ENCODE results near the gene PITPNC1. TPM values are rescaled to one million over a fixed set of nuclear protein-coding genes. Genes with fewer than 3 reads are reported as not detected.

Gene PITPNC1
- total RNA-seq, 2 donors from 2014 or later, result 12.5 to 18.1 TPM

GRCh38 chr17:67737145-67737544, 360.1 kb downstream of the PITPNC1 start:
- peaks cover 69% of the 10 kb centered on the region for H3K36me3 ChIP-seq
- H3K4me1 ChIP-seq, result no peaks in the 10 kb centered on the region
- no peak overlapping the region for H3K27ac ChIP-seq
- H3K9me3 ChIP-seq, result no peaks in the 10 kb centered on the region
- no peak overlapping the region for H3K4me3 ChIP-seq
- H3K27me3 ChIP-seq, result no peaks in the 10 kb centered on the region
- no peak for DNase-seq (ENCODE audit: low spot score)
- no peak for TF ChIP-seq CTCF (IDR thresholded peaks at IDR 0.05)

- H3K27ac ChIP-seq, result no peak overlapping the region
- H3K27me3 ChIP-seq, result no peaks in the 10 kb centered on the region
- no peak overlapping the region for H3K4me3 ChIP-seq
- no peak for TF ChIP-seq CTCF (IDR thresholded peaks at IDR 0.05)
- H3K36me3 ChIP-seq, result peaks cover 85% of the 10 kb centered on the region
- H3K9me3 ChIP-seq, result no peaks in the 10 kb centered on the region
- H3K4me1 ChIP-seq, result no peaks in the 10 kb centered on the region
- DNase-seq (ENCODE audit: low spot score), result no peak
These were observed 364.9 kb downstream of the PITPNC1 start for GRCh38 chr17:67742025-67742424.

MicroRNAs within 50 kb of the gene (microRNA counts, 767-probe panel; counts per million panel counts)
- microRNA hsa-miR-548aa (2,505 to 2,883 counts per million in 2 donors), microRNA hsa-miR-548d-3p (0 to 1,937 counts per million in 2 donors), microRNA hsa-miR-548d-5p (0 to 1,333 counts per million in 2 donors)

Small RNAs within 50 kb of the gene (microRNA-seq; reads per million reads assigned to microRNA genes)
- gene MIR548AA2 (ENCODE audit: borderline number of aligned reads in 2 of 2, borderline replicate concordance in 1 of 2) (0 reads per million in 2 donors), gene MIR548D2 (ENCODE audit: borderline number of aligned reads in 2 of 2, borderline replicate concordance in 1 of 2) (0 reads per million in 2 donors)

Other genes starting within 250 kb of the PITPNC1 start
- 10 to 100 TPM; 25.2 to 29.1 TPM for gene HELZ, start 132.1 kb upstream of the PITPNC1 start, total RNA-seq
- 10 to 100 TPM; 20.0 to 31.1 TPM for gene PSMD12, start 10.7 kb upstream of the PITPNC1 start, total RNA-seq

All from right atrium auricular region (tissue), 2 donors.